ENCODE results near the gene CDHR5. TPM values are rescaled to one million over a fixed set of nuclear protein-coding genes. Genes with fewer than 3 reads are reported as not detected.

CDHR5 gene
- total RNA-seq, 2 donors from 2014 or later, result 140 to 310 TPM

- no peaks in the 10 kb centered on the region for H3K36me3 ChIP-seq
- no peaks in the 10 kb centered on the region for H3K9me3 ChIP-seq
- no peak for DNase-seq
- no peak overlapping the region for H3K27ac ChIP-seq
- H3K4me3 ChIP-seq, result no peak overlapping the region
- no peak overlapping the region for H3K9ac ChIP-seq (ENCODE audit: low read depth in 2 of 2, low read length in 2 of 2)
- TF ChIP-seq CTCF (IDR thresholded peaks at IDR 0.05), result no peak
- no peaks in the 10 kb centered on the region for H3K27me3 ChIP-seq
- intact Hi-C loops (cut with DNase I), result loop anchor here (5.0 kb wide), 1 partner anchor 42 kb away; the partner anchor contains the start of gene PHRF1
- peaks cover 20% of the 10 kb centered on the region for H3K4me1 ChIP-seq
These were observed 5.7 kb downstream of the CDHR5 start for GRCh38 chr11:618856-619627.

GRCh38 chr11:617912-618682, 6.7 kb downstream of the CDHR5 start:
- DNase-seq, result no peak
- Histone ChIP-seq H3K4me1 (peaks cover 27% of the 10 kb centered on the region), H3K36me3 (peaks cover 2% of the 10 kb centered on the region), H3K9me3 (no peaks in the 10 kb centered on the region), H3K4me3 (no peak overlapping the region), H3K27ac (no peak overlapping the region), H3K27me3 (no peaks in the 10 kb centered on the region), H3K9ac (ENCODE audit: low read depth in 2 of 2, low read length in 2 of 2) (no peak overlapping the region)
- intact Hi-C loops (cut with DNase I), result loop anchor here (5.0 kb wide), 1 partner anchor 41 kb away; the partner anchor contains the start of gene PHRF1
- TF ChIP-seq CTCF (IDR thresholded peaks at IDR 0.05), result no peak

GRCh38 chr11:617199-617911, 7.4 kb downstream of the CDHR5 start:
- peaks cover 6% of the 10 kb centered on the region for H3K36me3 ChIP-seq
- H3K9ac ChIP-seq (ENCODE audit: low read depth in 2 of 2, low read length in 2 of 2), result no peak overlapping the region
- no peak overlapping the region for H3K4me3 ChIP-seq
- DNase-seq, result no peak
- TF ChIP-seq CTCF (IDR thresholded peaks at IDR 0.05), result no peak
- H3K27me3 ChIP-seq, result no peaks in the 10 kb centered on the region
- intact Hi-C loops (cut with DNase I), result loop anchor here (5.0 kb wide), 1 partner anchor 40 kb away; the partner anchor contains the start of gene PHRF1
- no peak overlapping the region for H3K27ac ChIP-seq
- peaks cover 32% of the 10 kb centered on the region for H3K4me1 ChIP-seq
- no peaks in the 10 kb centered on the region for H3K9me3 ChIP-seq

GRCh38 chr11:616320-617198, 8.2 kb downstream of the CDHR5 start:
- H3K4me3 ChIP-seq, result peak overlapping the region; percentile 69
- peaks cover 11% of the 10 kb centered on the region for H3K36me3 ChIP-seq
- no peak overlapping the region for H3K9ac ChIP-seq (ENCODE audit: low read depth in 2 of 2, low read length in 2 of 2)

More at GRCh38 chr11:616320-617198, 8.2 kb downstream of the CDHR5 start:
- Histone ChIP-seq H3K27ac (peak overlapping the region; percentile 95), H3K9me3 (no peaks in the 10 kb centered on the region), H3K4me1 (peaks cover 40% of the 10 kb centered on the region), H3K27me3 (no peaks in the 10 kb centered on the region)
- no peak for TF ChIP-seq CTCF (IDR thresholded peaks at IDR 0.05)
- DNase-seq, result no peak
- intact Hi-C loops (cut with DNase I), result loop anchor here (5.0 kb wide), 1 partner anchor 39 kb away; the partner anchor contains the start of gene PHRF1
